IPS-NIHi7 (cell line): ENCODE measurements around the gene PRR12.
A peak's percentile ranks its signal among the peaks of the same experiment; 100 is the strongest.

Source experiments
- DNase-seq: peaks from one replicate; pipeline ENCODE4 v3.0.0; 2012; ENCODE audit warnings: mixed read lengths; ENCODE audit errors: extremely low spot score

The PRR12 gene

DNA sequence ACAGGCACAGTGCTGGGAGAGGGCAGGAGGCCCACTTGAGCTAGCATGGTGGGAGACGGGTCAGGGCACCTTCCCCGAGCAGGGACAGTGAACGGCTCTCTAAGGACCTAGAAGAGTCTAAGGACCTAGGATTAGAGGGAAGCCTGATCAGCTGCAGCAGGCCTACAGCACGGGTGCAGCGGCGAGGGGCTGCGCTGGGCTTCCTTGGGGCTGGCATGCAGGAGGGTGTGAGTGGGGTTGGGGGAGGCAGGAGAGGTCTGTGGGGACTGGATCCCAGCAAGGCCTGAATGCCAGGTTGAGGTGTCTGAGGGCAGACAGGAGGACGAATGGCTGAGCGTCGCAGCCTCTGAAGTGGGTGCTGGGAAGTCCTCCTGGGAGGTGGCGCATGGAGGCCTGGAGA, 54.6 kb downstream of the PRR12 start:
- no peak for DNase-seq

DNA sequence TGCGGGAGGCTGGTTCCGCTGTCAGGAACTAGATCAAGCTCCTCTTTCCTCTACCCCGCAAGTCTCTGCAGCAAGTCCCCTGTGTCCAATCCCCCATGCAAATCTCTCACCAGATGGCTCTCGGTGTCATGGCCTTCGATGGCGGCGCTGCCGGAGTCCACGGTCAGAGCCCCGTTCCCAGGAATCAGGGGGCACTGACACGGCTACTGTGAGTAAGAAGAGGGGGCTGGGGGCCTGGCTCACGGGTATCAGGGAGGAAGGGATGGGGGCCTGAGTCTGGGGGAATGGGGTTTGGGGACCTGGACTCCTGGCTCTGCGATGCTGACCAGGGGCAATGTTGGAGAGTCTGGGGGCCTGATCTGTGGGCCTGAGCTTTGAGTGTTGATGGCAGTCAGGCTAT, 55.0 kb downstream of the PRR12 start:
- no peak for DNase-seq

DNA sequence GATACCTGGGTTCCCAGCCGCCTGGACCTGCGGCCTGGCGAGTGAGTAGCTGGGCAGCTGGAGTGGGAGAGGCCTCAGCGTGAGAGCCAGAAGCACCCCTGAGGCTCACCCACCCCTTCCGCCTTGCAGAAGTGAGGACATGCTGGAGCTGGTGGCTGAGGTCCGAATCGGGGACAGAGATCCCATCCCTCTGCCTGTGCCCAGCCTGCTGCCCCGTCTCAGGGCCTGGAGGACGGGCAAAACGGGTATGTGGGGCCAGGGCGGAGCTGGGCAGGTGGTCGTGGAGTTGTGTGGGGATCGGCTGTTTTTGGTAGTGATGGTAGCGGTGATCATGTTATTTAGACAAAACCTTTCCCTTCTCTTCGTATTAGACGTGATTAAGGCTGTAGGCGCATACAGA, 55.6 kb downstream of the PRR12 start:
- no peak for DNase-seq

DNA sequence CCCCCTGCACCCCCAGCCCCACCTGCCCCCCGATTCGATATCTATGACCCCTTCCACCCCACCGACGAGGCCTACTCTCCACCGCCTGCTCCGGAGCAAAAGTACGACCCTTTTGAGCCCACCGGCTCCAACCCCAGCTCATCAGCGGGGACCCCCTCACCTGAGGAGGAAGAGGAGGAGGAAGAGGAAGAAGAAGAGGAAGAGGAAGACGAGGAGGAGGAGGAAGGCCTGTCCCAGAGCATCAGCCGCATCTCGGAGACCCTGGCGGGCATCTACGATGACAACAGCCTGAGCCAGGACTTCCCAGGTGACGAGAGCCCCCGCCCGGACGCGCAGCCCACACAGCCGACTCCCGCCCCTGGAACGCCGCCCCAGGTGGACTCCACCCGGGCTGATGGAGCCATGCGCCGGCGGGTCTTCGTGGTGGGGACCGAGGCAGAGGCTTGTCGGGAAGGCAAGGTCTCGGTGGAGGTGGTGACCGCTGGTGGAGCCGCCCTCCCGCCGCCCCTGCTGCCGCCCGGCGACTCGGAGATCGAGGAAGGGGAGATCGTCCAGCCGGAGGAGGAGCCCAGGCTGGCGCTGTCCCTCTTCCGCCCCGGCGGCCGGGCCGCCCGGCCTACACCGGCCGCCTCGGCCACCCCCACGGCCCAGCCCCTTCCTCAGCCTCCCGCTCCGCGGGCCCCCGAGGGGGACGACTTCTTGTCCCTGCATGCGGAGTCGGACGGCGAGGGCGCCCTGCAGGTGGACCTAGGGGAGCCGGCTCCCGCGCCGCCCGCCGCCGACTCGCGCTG, 60.2 kb downstream of the PRR12 start:
- no peak for DNase-seq

DNA sequence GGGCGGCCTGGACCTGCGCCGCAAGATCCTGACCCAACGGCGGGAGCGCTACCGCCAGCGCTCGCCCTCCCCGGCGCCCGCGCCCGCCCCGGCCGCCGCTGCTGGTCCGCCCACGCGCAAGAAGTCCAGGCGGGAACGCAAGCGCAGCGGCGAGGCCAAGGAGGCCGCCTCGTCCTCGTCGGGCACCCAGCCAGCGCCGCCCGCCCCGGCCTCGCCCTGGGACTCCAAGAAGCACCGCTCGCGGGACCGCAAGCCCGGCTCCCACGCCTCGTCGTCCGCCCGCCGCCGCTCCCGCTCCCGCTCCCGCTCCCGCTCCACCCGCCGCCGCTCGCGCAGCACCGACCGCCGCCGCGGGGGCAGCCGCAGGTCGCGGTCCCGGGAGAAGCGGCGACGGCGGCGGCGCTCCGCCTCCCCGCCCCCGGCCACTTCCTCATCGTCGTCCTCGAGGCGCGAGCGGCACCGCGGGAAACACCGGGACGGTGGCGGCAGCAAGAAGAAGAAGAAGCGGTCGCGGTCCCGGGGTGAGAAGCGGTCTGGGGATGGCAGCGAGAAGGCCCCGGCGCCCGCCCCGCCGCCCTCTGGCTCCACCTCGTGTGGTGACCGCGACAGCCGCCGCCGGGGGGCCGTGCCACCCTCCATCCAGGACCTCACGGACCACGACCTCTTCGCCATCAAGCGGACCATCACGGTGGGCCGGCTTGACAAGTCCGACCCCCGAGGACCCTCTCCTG, 61.0 kb downstream of the PRR12 start:
- DNase-seq, result no peak

DNA sequence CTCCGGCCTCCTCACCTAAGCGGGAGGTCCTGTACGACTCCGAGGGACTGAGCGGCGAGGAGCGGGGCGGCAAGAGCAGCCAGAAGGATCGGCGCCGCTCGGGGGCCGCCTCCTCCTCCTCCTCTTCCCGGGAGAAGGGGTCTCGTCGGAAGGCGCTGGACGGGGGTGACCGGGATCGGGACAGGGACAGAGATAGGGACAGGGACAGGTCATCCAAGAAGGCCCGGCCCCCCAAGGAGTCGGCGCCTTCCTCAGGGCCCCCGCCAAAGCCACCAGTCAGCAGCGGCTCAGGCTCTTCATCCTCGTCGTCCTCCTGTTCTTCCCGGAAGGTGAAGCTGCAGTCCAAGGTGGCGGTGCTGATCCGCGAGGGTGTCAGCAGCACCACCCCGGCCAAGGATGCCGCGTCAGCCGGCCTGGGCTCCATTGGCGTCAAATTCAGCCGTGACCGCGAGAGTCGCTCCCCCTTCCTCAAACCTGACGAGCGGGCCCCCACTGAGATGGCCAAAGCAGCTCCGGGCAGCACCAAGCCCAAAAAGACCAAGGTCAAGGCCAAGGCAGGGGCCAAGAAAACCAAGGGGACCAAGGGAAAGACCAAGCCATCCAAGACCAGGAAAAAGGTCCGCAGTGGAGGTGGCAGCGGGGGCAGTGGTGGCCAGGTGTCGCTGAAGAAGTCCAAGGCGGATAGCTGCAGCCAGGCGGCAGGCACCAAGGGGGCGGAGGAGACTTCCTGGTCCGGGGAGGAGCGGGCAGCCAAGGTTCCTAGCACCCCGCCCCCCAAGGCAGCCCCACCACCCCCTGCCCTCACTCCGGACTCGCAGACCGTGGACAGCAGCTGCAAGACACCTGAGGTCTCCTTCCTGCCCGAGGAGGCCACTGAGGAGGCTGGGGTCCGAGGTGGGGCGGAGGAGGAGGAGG, 61.8 kb downstream of the PRR12 start:
- DNase-seq, result no peak

DNA sequence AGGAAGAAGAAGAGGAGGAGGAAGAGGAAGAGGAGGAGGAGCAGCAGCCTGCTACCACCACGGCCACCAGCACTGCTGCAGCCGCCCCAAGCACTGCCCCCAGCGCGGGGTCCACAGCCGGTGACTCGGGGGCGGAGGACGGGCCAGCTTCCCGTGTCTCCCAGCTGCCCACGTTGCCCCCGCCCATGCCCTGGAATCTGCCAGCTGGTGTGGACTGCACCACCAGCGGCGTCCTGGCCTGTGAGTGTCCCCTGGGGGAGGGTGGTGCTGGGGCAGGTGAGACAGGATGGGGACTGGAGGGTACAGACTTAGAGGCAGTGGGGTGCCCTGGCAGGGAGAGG, 62.5 kb downstream of the PRR12 start:
- no peak for DNase-seq

DNA sequence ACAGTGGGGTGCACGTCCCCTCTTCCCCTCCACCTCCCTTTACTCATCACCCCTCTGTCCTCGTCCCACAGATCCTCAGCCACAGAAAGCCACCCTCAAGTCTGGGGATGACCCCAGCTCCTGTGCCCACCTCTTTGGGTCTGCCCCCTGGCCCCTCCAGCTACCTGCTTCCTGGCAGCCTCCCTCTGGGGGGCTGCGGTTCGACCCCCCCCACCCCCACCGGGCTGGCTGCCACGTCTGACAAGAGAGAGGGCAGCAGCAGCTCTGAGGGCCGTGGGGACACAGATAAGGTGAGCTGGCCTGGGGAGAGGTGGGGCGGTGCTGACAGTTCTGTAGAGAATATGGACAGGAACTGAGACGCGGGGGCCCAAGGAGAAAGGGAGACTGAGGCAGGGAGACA, 63.6 kb downstream of the PRR12 start:
- DNase-seq, result no peak

DNA sequence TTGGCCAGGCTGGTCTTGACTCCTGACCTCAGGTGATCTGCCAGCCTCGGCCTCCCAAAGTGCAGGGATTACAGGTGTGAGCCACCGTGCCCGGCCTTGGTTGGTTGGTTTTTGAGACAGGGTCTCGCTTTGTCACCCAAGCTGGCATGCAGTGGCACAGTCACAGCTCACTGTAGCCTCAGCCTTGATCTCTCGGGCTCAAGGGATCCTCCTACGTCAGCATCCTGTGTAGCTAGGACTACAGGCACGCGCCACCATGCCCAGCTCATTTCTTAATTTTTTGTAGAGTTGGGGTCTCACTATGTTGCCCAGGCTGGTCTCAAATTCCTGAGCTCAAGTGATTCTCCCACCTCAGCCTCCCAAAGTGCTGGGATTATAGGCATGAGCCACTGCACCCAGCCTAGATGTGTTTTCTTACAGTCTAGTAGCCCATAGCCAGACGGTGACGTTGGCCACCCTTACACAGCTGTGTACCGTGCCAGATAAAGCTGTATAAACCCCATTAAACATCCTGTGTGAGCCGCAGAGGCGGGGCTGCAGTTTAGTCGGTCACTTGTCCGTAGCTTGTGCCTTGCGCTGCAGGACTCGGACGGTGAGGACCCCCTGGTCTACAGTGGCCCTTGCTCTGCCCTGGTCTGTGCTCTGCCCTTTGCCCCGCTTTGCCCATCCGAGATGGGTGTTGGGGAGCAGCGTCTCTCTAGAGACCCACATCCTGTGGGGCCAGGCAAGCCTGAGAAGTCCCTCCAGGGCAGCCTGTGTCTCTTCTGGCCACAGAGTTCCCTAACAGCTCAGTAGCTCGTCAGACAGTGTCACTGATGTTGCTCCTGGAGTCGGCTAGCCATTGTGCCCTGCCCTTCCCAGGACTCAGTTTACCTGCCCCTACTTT, 64.8 kb downstream of the PRR12 start:
- no peak for DNase-seq

DNA sequence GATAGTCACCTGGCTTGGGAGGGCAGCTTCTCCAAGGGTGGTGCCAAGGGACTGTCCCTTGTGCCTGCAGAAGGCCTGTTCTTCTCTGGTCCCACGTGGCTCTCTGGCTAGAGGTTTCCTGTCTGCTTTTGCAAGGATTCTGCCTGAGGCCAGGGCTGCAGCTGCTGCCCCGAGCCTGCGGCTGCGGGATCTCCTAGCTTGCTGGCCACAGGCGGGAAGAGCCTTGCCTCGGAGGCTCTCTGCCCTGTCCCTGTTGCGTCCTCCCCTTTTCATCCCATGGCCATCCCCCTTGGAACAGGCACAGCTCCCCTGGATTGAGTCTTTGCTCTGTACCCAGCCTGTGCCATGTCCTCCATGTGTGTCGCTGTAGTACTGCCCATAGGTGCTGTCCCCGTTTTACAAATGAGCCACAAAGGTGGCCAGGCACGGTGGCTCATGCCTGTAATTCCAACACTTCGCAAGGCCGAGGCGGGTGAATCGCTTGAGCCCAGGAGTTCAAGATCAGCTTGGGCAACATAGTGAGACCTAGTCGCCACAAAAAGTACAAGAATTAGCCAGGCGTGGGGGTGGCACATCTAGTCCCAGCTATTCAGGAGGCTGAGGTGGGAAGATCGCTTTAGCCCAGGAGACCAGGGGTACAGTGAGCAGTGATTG, 65.6 kb downstream of the PRR12 start:
- DNase-seq, result no peak

DNA sequence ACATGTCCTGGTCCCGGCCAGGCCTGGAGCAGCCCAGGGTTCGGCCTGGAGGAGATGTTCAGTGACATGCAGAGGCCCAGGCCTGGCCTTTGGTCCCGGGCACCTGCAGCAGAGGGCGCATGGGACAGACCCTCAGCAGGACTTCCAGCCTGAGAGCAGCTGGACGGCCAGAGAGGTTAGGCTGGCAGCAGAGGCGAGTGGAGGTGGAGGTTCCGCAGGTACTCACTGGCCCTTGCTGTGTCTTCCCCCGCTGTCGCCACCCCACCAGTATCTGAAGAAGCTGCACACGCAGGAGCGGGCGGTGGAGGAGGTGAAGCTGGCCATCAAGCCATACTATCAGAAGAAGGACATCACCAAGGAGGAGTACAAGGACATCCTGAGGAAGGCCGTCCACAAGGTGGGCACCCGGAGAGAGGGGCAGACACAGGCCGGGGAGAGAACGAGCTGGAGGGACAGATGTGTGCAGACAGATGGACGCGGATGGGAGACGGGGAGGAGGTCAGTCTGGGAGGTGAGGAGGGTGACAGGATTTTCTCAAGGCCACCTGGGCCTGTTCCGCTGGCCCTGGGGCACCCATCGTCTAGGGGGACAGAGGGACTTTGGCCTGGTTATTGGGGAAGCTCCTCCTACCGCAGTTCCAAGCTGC, 66.6 kb downstream of the PRR12 start:
- DNase-seq, result no peak

DNA sequence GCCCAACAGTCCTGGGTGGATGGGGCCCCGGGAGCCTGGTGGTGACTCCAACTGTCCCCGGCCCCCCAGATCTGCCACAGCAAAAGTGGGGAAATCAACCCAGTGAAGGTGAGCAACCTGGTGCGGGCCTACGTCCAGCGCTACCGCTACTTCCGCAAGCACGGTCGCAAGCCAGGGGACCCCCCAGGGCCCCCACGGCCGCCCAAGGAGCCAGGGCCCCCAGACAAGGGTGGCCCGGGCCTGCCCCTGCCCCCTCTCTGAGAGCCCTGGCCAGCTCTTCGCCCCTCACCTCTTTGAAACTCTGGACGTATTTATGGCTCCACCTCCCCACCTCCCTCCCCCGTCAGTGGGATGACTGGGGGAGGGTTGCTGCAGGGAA, 67.1 kb downstream of the PRR12 start:
- DNase-seq, result no peak

DNA sequence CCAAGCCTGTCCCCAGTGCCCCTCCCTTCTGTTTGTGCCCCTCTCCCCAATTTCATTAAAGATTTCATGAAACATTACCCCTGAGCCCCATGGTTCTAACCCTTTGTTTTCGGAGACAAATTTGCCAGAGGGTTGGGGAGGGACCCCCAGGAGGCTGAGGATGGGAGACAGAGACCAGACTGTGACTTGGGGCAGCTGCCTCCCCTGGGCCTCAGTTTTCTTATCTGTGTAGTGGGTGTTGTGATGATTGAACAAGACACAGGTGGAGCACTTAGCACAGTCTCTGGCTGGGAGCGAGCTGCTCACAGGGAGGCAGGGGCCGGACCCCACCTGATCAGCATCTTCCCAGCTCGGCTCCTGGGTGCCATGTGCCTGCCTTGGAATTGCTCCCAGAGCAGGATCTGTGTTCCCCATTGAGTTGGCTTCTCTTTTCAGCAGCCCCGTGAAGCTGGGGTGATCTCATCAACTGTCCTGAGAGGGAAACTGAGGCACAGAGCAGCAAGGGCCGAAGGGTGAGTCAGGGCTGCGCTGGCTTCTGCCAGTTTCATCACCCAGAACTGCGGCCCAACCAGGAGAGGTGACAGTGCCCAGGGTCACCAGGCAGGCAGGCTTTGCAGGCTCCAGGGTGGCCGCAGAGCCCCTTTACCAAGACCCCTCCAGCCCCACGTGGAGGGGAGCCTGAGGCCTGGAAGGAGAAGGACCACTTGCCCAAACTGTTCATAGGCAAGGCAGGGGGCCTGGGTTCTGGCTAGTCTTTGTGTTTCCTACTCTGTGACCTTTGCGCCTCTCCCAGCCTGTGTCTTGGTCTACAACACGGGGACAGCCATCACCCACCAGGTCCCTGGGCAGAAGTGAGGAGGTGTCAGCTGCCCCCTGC, 67.8 kb downstream of the PRR12 start:
- no peak for DNase-seq

DNA sequence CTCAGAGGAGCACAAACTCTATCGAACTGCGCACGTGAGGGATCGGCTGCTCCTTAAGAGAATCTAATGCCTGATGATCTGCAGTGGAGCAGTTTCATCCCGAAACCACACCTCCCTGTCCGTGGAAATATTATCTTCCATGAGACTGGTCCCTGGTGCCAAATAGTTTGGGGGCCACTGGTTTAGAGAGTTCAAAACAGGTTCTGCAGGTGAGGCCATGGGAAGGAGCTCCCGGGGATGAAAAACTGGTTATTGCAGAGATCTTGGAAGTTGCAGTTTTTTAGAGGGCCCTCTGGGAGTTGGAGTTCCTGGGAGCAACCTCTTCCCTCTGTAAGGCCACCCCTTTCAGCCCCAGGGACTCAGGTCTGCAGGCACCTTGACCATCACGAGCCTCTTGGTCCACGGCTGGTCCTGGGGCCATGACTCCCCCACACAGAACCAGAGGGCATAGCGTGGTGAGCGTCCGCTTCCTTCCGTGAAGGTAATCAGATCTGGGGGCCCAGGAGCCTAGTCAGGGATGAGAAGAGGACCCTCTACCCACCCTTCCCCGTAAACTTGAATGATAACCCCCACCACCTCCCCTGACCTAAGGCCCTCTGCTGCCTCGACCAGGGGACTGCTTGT, 69.5 kb downstream of the PRR12 start:
- DNase-seq, result no peak

DNA sequence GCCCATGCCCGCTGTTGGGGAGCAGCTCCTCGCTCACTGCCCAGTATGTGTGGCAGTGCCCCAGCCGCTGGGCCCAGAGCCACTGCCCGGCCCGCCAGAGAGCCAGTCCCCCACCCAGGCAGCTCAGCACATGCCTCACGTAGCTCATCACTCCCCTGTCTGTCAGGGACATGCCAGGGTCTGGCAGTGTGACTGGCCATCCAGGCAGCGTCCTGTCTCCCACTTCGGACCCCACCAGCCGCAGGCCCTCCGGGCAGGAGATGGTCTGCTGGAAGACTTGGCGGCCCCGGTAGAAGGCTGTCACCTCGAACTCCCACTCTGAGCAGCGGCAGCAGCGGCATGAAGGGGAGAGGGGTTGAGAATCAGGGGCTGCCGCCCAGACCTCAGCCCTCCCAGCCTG, 71.0 kb downstream of the PRR12 start:
- no peak for DNase-seq

DNA sequence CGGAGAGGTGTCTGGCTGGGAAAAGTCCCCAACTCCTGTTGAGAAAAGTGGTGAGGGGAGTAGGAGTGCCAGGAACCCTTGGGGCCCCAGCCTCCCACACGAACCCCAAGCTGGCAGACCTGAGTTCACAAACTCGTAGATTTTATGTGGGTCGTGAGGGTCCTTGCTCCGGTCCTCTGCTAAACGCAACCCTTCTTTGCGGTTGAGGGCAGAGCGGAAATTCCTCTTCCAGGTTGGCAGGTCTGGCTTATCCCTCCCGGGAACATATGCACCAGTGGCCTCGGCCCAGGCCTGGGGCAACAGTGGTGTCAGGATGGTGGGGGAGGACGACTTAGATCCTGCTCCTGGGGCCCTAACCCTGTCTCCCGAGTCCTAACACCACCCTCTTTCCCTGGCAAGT, 72.2 kb downstream of the PRR12 start:
- DNase-seq, result no peak

DNA sequence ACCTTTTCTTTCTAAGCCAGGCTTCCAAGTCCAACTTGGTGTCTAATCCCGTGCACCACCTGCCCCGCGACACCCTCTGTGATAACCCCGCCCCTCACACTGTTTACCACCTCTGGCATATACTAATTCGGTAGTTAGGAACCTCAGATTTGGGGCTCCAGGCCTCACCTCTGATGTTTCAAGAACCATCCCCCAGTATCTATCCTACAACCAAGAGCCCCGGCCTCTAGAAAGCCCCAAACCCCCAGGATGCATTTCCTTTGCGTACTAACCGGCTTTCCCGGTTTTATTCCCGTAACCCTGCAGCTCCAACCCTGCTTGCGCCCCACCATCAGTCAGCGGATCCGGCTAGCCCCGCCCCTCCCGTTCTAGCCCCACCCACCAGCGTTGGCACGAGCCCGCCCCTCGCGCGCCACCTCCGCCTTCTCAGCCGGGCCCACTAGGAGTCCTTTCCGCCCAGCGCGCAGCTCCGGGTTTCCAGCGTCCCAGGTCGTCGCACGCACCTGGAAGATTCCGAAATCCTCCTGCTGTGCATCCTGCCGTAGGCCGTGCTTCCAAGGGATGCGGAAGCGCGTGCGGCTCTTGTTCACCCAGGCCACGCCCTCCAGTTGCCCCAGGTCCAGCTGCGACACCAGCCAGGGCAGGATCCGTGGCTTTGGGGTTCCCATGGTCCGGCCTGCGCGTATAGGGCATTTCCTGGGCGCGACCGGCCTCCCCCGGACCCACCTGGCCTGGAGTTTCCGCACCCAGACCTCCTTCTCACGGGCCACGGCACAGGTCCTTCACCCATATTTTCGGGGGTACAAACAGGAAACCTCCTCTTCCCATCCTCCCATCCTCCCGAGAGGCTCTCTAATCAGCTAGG, 73.4 kb downstream of the PRR12 start:
- DNase-seq, result peak; percentile 92

DNA sequence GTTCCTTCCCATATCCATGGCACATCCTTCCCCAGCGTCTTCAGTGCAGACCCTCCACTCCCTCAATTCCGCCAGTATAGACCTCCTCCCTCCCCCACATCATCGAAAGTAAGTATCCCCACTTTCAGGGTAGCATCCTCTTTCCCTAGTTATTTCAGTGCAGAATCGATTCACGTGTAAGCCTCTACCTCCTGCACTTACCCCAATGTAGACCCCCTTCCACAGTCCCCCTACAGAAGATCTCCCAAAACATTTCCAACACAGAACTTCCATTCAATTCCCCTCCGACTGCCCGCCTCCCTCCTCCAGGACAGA, 74.0 kb downstream of the PRR12 start:
- DNase-seq, result no peak
